T-helper 1 cell (primary cell): Measurements from ENCODE around the gene TRPC4.
"Not testable (repeated sequence)": the region's sequence is repeated elsewhere in the genome, so short reads cannot be mapped to it uniquely, and the experiment has no call there.

Experiments used
- DNase-seq, 5 donors: peaks; one replicate each; pipeline ENCODE4 v3.0.0-alpha.2; 2012 to 2020

TRPC4 gene

DNA sequence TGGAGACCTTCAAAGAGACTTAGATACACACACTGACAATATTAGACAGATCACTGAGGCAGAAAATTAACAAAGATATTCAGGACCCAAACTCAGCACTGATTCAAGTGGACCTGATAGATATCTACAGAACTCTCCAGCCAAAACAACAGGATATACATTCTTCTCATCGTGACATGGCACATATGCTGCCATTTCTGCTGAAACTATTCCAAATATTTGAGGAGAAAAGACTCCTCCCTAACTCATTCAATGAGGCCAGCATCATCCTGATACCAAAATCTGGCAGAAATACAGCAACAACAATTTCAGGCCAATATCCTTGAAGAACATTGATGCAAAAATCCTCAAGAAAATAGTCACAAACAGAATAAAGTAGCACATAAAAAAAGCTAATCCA, 53.3 kb downstream of the TRPC4 start:
- no peak for DNase-seq

DNA sequence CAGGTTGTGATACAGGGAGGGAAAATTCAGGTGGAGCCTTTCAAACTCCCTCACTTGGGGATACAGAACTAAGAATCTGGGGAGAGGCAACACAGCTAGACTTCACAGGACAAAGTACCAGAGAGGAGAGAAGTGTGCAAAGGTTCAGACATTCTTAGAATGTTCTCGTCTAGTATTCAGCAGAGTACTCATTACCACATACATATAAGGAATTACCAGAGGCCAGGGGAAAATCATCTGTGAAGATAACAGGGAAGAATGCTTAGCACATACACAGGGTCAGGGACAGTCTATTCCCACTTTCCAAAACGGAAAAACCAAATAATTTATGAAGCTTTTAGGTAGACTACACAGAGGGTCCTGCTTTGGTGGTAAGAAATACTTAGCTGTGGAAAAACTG, 58.1 kb downstream of the TRPC4 start:
- no peak for DNase-seq

DNA sequence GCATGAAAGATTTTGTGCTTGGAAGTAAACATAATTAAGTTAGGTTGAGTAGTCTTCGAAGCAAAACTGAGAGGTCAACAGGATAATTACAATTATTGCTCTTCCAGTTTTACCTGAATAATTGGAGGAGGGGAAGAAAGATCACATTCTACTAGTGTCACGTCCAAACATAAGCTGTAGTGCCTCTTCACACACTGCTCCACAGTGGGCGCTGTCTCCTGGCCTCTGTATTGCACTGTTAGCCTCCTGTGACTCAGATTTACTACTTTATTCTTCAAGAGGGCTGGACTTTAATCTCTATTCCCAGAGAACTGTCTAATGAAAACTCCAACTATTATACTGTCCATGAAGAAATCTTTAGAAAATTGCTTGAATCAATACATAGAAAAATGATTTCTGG, 62.9 kb downstream of the TRPC4 start:
- DNase-seq: no peak

DNA sequence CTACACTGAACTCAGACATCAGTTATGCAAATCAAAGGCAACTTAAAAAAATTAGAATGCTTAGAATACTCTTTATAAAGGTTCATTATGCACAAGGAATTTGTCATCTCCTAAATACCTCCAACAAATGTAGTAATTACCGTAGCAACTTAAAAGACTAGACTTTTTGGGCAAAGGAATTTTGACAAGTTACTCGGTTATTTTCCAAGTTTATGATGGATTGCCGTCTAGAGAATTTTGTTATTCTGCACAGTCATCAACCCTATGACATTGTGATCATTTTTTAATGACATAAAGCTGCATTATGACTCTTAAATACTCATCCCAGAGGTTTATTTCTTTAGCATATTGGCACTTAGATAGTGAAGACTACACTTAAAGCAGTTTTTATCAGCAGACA, 71.9 kb downstream of the TRPC4 start:
- no peak for DNase-seq

DNA sequence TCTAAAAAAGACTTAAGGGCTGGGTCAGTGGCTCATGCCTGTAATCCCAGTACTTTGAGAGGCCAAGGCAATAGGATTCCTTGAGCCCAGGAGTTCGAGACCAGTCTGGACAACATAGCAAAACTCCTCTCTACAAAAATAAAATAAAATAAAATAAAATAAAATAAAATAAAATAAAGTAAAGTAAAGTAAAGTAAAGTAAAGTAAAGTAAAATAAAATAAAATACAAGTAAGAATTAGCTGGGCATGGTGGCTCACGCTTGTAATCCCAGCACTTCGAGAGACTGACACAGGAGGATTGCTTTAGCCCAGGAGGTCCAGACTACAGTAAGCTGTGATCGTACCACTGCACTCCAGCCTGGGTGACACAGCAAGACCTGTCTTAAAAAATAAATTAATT, 72.8 kb downstream of the TRPC4 start:
- DNase-seq: not testable (repeated sequence)

DNA sequence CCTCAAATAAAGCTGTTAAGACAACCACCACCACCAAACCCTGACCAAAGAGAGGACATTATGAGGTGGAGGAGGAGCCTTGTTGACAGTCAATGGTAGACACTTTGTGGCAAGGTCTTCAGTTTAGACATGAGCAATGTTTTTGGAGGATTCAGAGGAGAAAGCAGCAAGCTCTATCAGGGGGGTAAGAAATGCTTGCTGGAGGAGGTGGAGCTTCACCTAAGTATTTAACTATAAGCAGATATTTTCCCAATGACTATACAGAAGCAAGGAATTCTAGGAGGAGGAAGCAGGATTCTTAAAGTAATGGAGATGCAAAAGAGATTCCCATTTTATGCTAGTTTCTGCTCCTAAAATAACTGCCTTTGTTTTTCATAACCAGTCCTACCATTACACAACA, 74.2 kb downstream of the TRPC4 start:
- DNase-seq: no peak

DNA sequence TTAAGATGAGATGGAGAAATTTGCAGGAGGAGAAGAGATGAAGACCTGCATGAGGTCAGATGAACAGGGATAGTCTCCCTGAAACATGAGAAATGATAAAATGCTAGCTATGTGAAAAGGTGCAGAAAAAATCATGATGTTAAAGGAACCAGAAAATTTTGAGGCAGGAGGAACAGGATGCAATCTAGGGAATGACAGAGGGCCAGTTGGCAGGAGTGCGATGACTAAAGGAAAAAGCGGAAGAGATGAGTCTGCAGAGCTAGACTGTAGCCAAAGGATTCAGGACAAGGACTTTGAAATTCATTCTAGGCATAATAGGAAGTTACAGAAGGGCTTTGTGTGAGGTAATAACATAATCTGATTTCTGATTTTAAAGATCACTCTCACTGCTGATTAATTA, 77.9 kb downstream of the TRPC4 start:
- no peak for DNase-seq

DNA sequence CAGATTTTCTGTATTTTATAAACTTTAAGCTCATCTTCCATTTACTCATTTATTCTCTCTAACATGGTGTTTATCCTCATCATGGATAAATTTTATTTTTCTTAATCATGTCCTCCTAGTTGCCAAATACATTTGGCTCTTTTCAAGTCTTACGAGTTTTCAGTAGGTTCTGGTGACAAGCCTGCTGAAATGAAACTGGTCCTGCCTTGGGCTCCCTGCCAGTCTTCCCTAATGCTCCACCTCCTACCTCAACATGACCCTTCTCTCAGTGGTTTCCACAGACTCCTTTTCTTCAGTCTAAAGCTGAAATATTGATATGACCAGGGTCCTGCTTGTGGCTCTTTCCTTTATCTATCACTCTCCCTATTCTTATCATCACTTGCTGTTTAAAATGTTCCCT, 81.2 kb downstream of the TRPC4 start:
- no peak for DNase-seq

DNA sequence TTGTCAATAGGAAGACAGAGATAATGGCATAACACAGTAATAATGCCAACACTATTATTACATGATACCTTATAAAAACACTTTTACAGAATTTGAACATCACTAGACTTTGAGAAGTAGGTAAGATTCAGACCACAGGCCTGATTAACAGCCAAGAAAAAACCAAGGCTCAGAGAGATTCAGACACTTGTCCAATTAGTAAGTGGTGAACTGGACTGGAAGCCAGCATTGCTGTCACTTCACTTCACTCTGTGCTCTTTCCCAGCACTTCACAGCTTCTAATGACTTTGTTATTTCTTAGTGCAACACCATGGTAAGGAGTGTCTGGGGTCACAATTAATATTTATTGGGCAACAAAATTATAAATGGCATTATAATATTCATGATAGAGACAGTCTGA, 91.9 kb downstream of the TRPC4 start:
- no peak for DNase-seq

DNA sequence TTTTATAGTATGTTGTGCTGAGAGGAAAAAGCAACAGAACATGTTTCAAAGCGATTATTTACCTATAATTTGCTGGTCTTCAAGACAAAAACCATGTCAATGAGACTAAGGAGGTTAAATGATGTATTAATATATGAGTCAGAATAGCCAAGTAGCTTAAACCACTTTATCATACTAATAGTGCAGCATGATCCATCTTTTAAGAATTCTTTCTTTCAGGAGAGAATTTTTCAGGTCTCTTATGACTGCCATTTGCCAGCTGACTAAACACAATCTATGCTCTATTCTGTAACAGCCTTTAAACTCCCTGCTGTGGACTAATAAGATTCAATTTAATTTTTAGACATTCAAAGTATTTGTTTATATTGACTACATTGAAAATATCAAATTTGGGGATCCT, 93.7 kb downstream of the TRPC4 start:
- DNase-seq: no peak

DNA sequence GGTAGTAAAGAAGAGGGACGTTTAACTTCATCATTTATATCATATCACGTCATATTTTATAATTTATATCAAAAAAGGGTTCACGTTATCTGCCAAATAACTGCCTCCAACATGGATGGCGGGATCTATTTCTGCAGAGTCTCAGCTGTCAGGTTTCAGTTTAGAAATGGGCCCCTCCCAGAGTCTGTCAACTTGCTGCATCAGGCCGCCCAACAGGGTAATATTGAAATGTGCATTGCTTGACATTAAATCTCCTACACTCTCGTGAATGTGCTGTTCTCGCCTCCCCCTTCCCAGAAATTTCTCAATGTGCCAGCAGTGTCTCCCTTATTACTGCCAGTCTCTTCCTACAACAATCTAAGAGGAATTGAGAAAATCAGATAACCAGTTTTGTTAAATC, 96.9 kb downstream of the TRPC4 start:
- DNase-seq: no peak

DNA sequence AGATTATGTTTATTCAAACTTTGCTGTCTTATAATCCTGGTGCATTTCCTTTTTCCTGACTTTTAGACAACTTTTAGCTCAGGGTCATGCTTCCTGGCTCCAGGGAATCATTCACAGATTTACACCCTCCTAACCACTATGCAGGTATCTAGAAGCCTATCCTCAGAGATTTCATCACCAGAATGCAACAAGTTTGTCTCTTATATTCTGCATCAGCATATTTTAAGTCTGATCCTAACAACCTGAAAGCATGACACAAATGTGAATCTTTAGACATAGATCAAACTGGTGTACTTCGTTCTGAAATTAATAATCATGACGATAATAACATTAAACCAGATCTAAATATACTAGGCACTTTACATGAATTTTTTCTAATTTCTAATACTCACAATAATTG, 100.0 kb downstream of the TRPC4 start:
- no peak for DNase-seq

DNA sequence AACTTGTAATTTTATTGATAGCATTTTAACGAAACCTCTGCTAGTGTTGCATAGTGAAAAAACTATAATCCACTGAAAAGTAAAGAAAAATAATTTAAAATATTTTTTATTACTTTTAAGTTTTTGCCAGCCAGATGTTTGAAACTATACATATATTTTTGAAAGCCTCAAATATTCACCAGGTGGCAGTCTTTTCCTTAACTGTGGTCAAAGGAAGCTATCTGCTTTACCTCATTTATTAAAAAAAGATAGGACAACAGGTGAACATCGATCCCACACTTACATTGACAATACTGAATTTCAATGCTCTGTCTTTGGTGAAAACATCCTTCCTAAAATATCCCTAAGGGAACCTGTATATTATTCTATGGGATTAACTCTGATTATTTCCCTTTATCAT, 100.5 kb downstream of the TRPC4 start:
- no peak for DNase-seq

DNA sequence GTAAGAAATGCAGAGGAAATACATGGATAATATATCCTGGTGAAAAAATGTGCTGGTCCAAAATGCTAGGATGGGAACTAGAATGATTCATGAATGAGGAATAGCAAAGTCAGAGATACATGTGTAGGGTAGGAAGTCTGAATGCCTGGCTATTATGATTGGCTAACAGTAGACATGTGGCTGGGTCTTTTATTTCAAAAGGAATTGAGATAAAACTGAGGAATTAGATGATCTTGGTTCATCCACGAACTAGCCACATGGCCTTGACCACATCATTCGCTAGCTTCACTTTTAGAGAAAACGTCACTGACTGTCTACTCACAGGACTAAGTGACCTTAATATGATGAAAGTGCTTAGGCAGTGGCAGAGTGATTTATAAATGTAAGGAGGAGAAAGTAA, 103.1 kb downstream of the TRPC4 start:
- DNase-seq: no peak

DNA sequence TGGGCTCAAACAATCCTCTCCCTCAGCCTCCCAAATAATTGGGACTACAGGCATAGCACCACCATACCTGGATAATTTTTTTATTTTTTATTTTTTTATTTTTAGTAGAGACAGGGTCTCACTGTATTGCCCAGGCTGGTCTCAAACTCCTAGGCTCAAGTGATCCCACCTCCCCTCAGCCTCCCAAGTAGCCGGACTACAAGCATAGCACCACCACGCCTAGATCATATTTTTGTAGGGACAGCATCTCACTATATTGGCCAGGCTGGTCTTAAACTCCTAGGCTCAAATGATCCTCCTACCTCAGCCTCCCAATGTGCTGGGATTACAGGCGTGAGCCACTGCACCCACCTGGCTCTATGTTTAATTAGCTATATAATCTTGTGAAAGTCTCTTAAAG, 114.2 kb downstream of the TRPC4 start:
- DNase-seq: no peak

DNA sequence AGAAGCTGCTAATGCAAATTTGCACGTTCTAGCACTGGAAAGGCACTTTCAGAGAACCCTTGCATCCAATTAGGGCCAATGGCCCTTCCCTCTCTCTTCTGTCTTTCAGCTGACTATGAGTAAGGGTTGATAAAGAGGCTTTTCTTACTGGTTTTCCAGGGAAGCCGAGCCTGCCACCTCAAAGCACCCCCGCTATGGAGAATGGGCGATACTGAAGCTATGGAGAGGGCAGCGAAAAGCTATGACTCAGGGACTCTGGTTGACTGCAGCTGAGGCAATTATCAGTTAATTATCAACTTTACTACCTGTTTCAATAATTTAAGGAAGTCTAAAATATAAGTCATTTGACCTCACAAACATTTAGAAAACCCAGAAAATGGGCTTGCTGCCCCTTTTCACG, 115.8 kb downstream of the TRPC4 start:
- DNase-seq: no peak

DNA sequence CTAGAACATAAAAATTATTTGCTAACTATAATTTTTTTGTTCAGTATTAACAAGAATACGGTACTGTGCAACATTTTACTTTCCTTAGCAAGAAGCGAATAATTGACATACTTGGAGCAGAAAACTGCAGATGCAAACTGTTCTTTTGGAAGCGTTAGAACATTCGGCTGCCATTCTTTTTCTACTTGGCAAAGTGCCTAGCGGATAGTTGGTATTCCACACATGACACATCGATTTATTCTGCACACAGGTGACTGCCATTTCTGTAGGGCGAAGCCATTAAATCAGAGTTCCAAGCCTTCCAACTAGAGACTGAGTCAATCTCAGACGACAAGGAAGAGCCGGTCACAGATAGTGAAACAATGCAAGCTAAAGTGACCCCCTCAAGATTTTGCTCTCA, 117.4 kb downstream of the TRPC4 start:
- DNase-seq: no peak

DNA sequence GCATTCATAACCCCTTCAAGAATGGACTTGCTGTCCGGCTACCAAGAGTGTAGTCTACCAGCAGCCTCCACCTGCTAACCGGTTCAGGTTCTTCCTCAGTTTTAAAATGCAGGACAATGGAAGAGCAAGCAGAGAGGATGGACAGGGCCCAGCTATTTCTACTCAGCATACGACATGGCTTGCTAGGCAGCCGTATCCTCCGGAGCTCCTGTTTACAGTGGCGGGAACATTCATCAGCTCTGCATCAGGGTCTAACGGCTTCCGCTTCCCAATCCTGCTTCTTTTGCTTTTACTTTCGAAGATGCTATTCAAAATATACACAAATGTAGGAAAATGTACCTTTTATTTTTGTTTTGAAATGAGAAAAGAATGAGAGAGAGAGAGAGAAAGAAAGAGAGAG, 118.5 kb downstream of the TRPC4 start:
- DNase-seq: no peak

DNA sequence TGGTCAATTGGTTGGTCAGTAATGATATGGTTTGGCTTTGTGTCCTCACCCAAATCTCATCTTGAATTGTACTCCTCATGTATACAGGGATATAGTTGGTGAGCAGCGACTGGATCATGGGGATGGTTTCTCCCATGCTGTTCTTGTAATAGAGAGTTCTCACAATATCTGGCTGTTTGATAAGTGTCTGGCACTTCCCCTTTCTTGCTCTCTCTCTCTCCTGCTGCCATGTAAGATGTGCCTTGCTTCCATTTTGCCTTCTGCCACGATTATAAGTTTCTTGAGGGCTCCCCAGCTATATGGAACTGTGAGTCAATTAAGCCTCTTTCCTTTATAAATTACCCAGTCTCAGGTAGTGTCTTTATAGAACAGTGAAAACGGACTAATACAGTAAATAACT, 120.7 kb downstream of the TRPC4 start:
- DNase-seq: no peak

DNA sequence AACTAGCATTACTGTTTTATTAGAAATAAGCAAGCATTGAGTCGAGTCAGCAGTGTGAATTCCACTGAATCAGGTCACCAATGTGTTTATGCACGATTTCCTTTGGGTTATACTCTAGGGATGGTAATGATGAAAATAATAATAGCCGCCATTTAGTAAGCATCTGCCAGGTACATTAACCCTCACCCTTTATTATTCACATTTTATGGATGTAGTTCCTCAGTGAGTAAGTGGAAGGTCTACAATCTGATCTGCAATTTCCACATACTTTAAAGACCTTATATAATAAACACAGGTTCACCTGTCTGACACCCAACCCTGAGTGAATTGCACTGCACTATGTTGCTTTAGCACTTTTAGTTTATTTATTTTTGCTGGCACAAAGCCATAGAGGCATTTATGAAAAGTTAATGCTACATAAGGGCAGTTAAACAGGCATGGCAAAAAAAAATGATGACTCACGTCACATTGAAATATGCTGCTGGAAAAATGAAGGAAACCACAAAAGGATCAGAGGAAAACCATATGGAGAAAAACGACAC, 122.4 kb downstream of the TRPC4 start:
- no peak for DNase-seq

DNA sequence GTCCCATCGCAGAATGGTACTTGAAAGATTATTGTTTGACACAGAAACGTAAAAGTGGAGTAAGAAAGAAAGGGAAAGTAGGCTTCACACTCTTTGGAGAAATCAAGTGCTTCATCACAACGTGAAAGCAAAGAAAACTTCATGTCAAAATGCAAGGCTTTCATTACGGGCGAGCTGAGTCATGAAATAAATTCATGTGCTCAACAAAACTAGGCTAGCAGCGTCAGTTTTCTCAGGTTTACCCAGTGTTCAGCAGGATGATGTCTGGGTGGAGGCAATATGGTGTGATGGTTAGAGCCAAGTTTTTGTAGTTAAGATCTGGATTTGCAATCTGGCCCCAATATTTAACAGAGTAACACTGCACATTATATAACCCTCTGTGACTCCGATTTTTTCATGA, 128.0 kb downstream of the TRPC4 start:
- DNase-seq: no peak

DNA sequence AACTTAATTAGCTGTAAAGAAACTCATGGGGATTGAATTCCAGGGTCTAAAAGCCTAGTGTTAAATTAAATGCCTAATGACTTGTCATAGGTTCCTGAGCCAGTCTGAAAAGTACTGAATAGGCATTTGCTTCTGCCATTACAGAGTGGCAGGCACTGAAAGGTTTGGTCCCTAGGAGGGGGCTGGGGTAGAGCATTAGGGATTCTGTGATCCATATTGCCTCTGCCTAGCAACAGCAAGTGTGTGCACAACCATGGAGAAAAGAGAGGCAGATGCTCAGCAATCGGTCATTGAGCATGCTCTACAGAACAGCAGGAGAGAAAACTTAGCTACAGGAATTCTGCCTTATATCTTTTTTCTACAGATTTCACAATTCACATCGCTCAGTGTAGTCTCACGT, 133.5 kb downstream of the TRPC4 start:
- no peak for DNase-seq

DNA sequence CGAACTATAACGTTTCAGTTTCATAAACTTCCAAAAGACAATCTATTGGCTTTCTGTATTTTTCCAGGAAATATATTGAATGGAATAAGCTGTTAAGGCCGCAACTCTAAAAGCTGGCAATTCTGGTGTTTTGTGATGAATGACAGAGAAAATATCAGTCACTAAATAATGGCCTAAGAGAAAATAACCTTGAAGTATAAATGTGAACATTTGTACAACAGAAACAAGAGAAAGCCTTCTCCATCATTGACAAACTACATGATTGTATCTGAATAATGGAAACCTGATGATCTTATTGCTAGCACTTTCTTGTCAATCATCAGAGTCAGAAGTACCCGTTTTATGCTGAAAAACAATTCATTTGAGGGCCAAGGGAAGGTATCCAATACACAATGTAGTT, 134.3 kb downstream of the TRPC4 start:
- DNase-seq: no peak

DNA sequence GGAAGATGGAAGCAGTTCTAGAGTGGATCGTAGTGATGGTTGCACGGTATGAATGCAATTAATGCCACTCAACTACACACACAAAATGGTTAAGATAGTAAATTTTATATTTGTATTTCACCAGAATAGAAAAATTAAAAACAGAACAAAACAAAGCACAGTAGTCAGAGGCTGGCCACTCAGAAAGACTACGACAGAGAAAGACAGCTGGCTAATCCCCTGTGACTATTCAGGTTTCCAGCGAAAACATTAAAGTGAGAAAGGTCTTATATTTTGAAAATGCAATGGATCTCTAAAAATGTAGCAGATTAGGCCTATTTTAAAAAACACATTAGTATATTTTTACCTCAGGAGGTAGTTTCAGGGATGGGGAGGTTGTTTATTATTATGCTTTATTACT, 139.7 kb downstream of the TRPC4 start:
- no peak for DNase-seq

DNA sequence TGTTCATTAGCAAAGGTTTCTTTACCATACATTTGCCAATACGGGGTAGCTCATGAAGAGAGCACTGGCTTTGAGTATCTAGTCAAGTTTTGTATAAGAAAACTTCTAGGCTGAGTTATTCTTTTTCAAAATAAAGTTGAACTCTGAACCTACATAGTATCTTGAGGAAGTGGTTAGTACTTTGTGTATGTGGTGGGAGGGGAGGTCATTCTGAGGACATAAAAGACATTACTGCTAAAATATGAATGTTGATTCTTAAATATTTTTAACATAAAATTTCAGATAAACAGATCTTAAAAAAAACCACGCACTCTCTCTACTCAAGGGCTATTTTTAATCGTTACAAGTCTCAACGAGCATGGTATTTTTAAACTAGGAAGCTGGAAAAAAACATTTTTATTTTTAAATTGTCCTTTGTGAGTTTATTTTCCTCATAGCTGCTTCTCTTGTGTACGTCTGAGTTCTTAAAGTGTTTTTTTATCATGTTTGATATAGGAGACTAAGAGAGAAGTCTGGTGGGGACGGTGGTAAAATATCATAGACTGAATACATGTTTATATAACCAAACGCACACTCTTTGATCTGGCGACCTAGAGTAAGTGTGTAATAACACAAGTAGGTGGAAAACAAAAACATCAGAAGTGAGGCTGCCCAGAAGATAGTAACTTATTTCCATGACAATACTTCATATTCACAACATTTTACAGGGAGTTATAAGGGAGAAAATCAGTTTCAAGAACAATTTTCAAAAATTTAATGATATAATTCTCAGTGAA, 153.0 kb downstream of the TRPC4 start:
- DNase-seq: no peak
